Keratinocyte (primary cell): ENCODE measurements around the gene A2ML1. TPM values are rescaled to one million over a fixed set of nuclear protein-coding genes. Genes with fewer than 3 reads are reported as not detected.

Source experiments
- DNase-seq: peaks from one replicate; pipeline ENCODE4 v3.0.0-alpha.2; 2011; ENCODE audit warnings: low read depth, missing footprints, low spot score
- FAIRE-seq: peaks from 2 replicates; lab custom pipeline; 2011; peaks lifted over from hg19 to GRCh38; lab: Jason Lieb, UNC
- H2AFZ ChIP-seq: 2 replicates; pipeline ENCODE4 v1.6.0; 2012; ENCODE audit warnings: low read length, control low read depth, inconsistent platforms; ENCODE audit not compliant: control insufficient read depth
- H3K27ac ChIP-seq: 2 replicates; pipeline ENCODE4 v1.5.1; 2011; ENCODE audit warnings: low read length; ENCODE audit not compliant: control insufficient read depth, insufficient read depth
- H3K27me3 ChIP-seq: 3 replicates; pipeline ENCODE4 v1.6.0; 2011; ENCODE audit warnings: low read length; ENCODE audit not compliant: control insufficient read depth, insufficient read depth; ENCODE audit errors: extremely low read depth
- H3K36me3 ChIP-seq, 2 experiments: 2 replicates in 1 of 2; 3 replicates in 1 of 2; pipeline ENCODE4 v1.5.1; 2011; ENCODE audit warnings: low read length in 2 of 2, mild to moderate bottlenecking in 1 of 2; ENCODE audit not compliant: control insufficient read depth in 2 of 2, insufficient read depth in 2 of 2; ENCODE audit errors: extremely low read depth in 1 of 2
- H3K4me1 ChIP-seq: 3 replicates; pipeline ENCODE4 v1.5.1; 2011; ENCODE audit warnings: low read length; ENCODE audit not compliant: control insufficient read depth, insufficient read depth; ENCODE audit errors: extremely low read depth
- H3K4me2 ChIP-seq: 3 replicates; pipeline ENCODE4 v1.6.0; 2011; ENCODE audit warnings: low read depth, low read length; ENCODE audit not compliant: control insufficient read depth, insufficient read depth; ENCODE audit errors: extremely low read depth
- H3K4me3 ChIP-seq, 3 experiments: fragments of 200-600 bp in 1 of 3; sonication (generic) in 1 of 3; 2 replicates in 2 of 3; 3 replicates in 1 of 3; pipeline ENCODE4 v1.5.1; 2011 to 2016; ENCODE audit warnings: low read length in 3 of 3, mild to moderate bottlenecking in 3 of 3, control low read depth in 2 of 3, inconsistent platforms in 1 of 3, low read depth in 1 of 3, mixed read lengths in 1 of 3, mixed run types in 1 of 3, moderate library complexity in 1 of 3; ENCODE audit not compliant: control insufficient read depth in 2 of 3, insufficient read depth in 2 of 3; ENCODE audit errors: extremely low read depth in 1 of 3
- H3K79me2 ChIP-seq: 2 replicates; pipeline ENCODE4 v1.6.0; 2012; ENCODE audit warnings: low read length; ENCODE audit not compliant: control insufficient read depth, insufficient read depth
- H3K9ac ChIP-seq: 3 replicates; pipeline ENCODE4 v1.6.0; 2011; ENCODE audit warnings: low read length; ENCODE audit not compliant: control insufficient read depth, insufficient read depth; ENCODE audit errors: extremely low read depth
- H3K9me1 ChIP-seq: 3 replicates; pipeline ENCODE4 v1.6.0; 2011; ENCODE audit warnings: low read length; ENCODE audit not compliant: control insufficient read depth, insufficient read depth; ENCODE audit errors: extremely low read depth
- H3K9me3 ChIP-seq: 2 replicates; pipeline ENCODE4 v1.5.1; 2012; ENCODE audit warnings: low read depth, low read length; ENCODE audit not compliant: control insufficient read depth
- H4K20me1 ChIP-seq: 3 replicates; pipeline ENCODE4 v1.6.0; 2011; ENCODE audit warnings: low read length; ENCODE audit not compliant: control insufficient read depth, insufficient read depth; ENCODE audit errors: extremely low read depth
- CTCF ChIP-seq, 3 experiments: IDR thresholded peaks in 1 of 3; conservative IDR thresholded peaks in 1 of 3; optimal IDR thresholded peaks in 1 of 3; 2 replicates in 2 of 3; 3 replicates in 1 of 3; pipeline versions ENCODE3 to v1.5.1; 2011; ENCODE audit warnings: low read length in 3 of 3, mild to moderate bottlenecking in 3 of 3, moderate library complexity in 2 of 3, control low read depth in 1 of 3, inconsistent platforms in 1 of 3; ENCODE audit not compliant: insufficient read depth in 2 of 3; ENCODE audit errors: extremely low read depth in 1 of 3
- EZH2 ChIP-seq: IDR thresholded peaks from one replicate; pipeline ENCODE4 v1.6.1; 2012; ENCODE audit warnings: inconsistent platforms, mild to moderate bottlenecking, low read length, moderate library complexity
- dilution Hi-C: fragments of 300-500 bp; cut with MboI; formaldehyde crosslinking; loops from one replicate; pipeline ENCODE4 v1.7.0; 2020; ENCODE audit warnings: low sequenced_read_pairs; ENCODE audit not compliant: extremely low pct_ligation_motif_present
- polyA plus RNA-seq, 5 experiments: library from polyadenylated mRNA; depleted of rRNA in 3 of 5; stranded (reverse) in 3 of 5; stranded (forward) in 1 of 5; unstranded in 1 of 5; fragments of >200 nt; gene quantifications; 1 replicate in 1 of 5; 2 replicates in 3 of 5; 3 replicates in 1 of 5; pipeline versions ENCODE4 v1.2.1 to v1.2.3, GENCODE V29; 2011 to 2012; ENCODE audit warnings: missing spikeins in 2 of 5, low read depth in 1 of 5, low replicate concordance in 1 of 5

The A2ML1 gene
- polyA plus RNA-seq, 1 donor (not counting 4 experiments of a cell fraction or from before 2014, with no cell fraction given): 81.1 TPM

- TF ChIP-seq EZH2 (no peak), CTCF (optimal IDR thresholded peaks at IDR 0.05 in 1 of 3, IDR thresholded peaks at IDR 0.05 in 1 of 3, conservative IDR thresholded peaks at IDR 0.05 in 1 of 3; ENCODE audit: extremely low read depth in 1 of 3, insufficient read depth in 2 of 3, low read length in 3 of 3) (no peak)
These were observed 69.6 kb downstream of the A2ML1 start for GRCh38 chr12:8891976-8892375.

GRCh38 chr12:8894378-8894777 lies 72.0 kb downstream of the A2ML1 start:
- no peaks in the 10 kb centered on the region for H3K36me3 ChIP-seq
- H2AFZ ChIP-seq: no peak overlapping the region
- H3K4me2 ChIP-seq: no peak overlapping the region
- H4K20me1 ChIP-seq: no peaks in the 10 kb centered on the region
- H3K9ac ChIP-seq: no peak overlapping the region
- H3K9me3 ChIP-seq: no peaks in the 10 kb centered on the region
- dilution Hi-C loops: no loop called here
- no peaks in the 10 kb centered on the region for H3K27me3 ChIP-seq
- H3K9me1 ChIP-seq: no peaks in the 10 kb centered on the region
- FAIRE-seq: no peak
- TF ChIP-seq EZH2: no peak
- TF ChIP-seq CTCF (optimal IDR thresholded peaks at IDR 0.05 in 1 of 3, IDR thresholded peaks at IDR 0.05 in 1 of 3, conservative IDR thresholded peaks at IDR 0.05 in 1 of 3; ENCODE audit: extremely low read depth in 1 of 3, insufficient read depth in 2 of 3, low read length in 3 of 3): no peak
- no peak overlapping the region for H3K27ac ChIP-seq
- no peaks in the 10 kb centered on the region for H3K79me2 ChIP-seq
- H3K4me1 ChIP-seq: no peaks in the 10 kb centered on the region
- DNase-seq: no peak
- no peak overlapping the region for H3K4me3 ChIP-seq

More at GRCh38 chr12:8891976-8892375, 69.6 kb downstream of the A2ML1 start:
- Histone ChIP-seq H3K9me1 (no peaks in the 10 kb centered on the region), H2AFZ (no peak overlapping the region), H3K9me3 (no peaks in the 10 kb centered on the region), H3K9ac (no peak overlapping the region), H3K4me1 (no peaks in the 10 kb centered on the region), H3K27me3 (no peaks in the 10 kb centered on the region), H3K27ac (no peak overlapping the region), H3K36me3 (no peaks in the 10 kb centered on the region), H3K4me3 (no peak overlapping the region), H3K4me2 (no peak overlapping the region), H4K20me1 (no peaks in the 10 kb centered on the region), H3K79me2 (no peaks in the 10 kb centered on the region)
- DNase-seq: no peak
- dilution Hi-C loops: no loop called here
- FAIRE-seq: no peak
